ENCODE measurements around the gene GLI1.
"Not testable (repeated sequence)": the region's sequence is repeated elsewhere in the genome, so short reads cannot be mapped to it uniquely, and the experiment has no call there.

GLI1 gene

GRCh38 chr12:57514720-57515407 lies 55.3 kb downstream of the GLI1 start:
- no peak for DNase-seq (ENCODE audit: low read depth)
- H3K4me3 ChIP-seq (ENCODE audit: low read depth, low read length) = no peak overlapping the region
- no peak for TF ChIP-seq CTCF (IDR thresholded peaks at IDR 0.05; ENCODE audit: insufficient read depth, low read depth, low read length, missing control alignments)

- H3K4me3 ChIP-seq (ENCODE audit: low read depth, low read length) = no peak overlapping the region
- no peak for DNase-seq (ENCODE audit: low read depth)
- TF ChIP-seq CTCF (IDR thresholded peaks at IDR 0.05; ENCODE audit: insufficient read depth, low read depth, low read length, missing control alignments) = no peak
Measured at GRCh38 chr12:57515408-57515933, 55.9 kb downstream of the GLI1 start.

GRCh38 chr12:57515934-57516541 lies 56.5 kb downstream of the GLI1 start:
- no peak overlapping the region for H3K4me3 ChIP-seq (ENCODE audit: low read depth, low read length)
- no peak for DNase-seq (ENCODE audit: low read depth)
- no peak for TF ChIP-seq CTCF (IDR thresholded peaks at IDR 0.05; ENCODE audit: insufficient read depth, low read depth, low read length, missing control alignments)

- TF ChIP-seq CTCF (IDR thresholded peaks at IDR 0.05; ENCODE audit: insufficient read depth, low read depth, low read length, missing control alignments) = no peak
- no peak overlapping the region for H3K4me3 ChIP-seq (ENCODE audit: low read depth, low read length)
- DNase-seq (ENCODE audit: low read depth) = no peak
Measured at GRCh38 chr12:57516617-57517153, 57.1 kb downstream of the GLI1 start.

GRCh38 chr12:57517187-57517586 lies 57.6 kb downstream of the GLI1 start:
- no peak for DNase-seq (ENCODE audit: low read depth)
- no peak for TF ChIP-seq CTCF (IDR thresholded peaks at IDR 0.05; ENCODE audit: insufficient read depth, low read depth, low read length, missing control alignments)
- H3K4me3 ChIP-seq (ENCODE audit: low read depth, low read length) = no peak overlapping the region

GRCh38 chr12:57517718-57518117 lies 58.1 kb downstream of the GLI1 start:
- not testable (repeated sequence) for H3K4me3 ChIP-seq (ENCODE audit: low read depth, low read length); DNase-seq (ENCODE audit: low read depth)

- H3K4me3 ChIP-seq (ENCODE audit: low read depth, low read length) = no peak overlapping the region; the same call in 1 of the 2 replicates
- no peak for DNase-seq (ENCODE audit: low read depth)
- no peak for TF ChIP-seq CTCF (IDR thresholded peaks at IDR 0.05; ENCODE audit: insufficient read depth, low read depth, low read length, missing control alignments)
Measured at GRCh38 chr12:57518176-57518919, 58.8 kb downstream of the GLI1 start.
